H1 (cell line): Measurements from ENCODE around the gene SAT1. TPM values are rescaled to one million over a fixed set of nuclear protein-coding genes. Genes with fewer than 3 reads are reported as not detected.

Experiments
- CTCF ChIA-PET: fragments of 300-600 bp; sonication (Branson Sonifier 250); formaldehyde crosslinking; loops from one replicate; lab custom pipeline; 2021; ENCODE audit not compliant: partially characterized antibody; lab: Charles Lee
- POLR2A ChIA-PET: fragments of 300-600 bp; sonication (Branson Sonifier 250); formaldehyde crosslinking; loops from one replicate; lab custom pipeline; 2021; ENCODE audit warnings: inconsistent platforms; ENCODE audit not compliant: partially characterized antibody; lab: Charles Lee
- DNase-seq, 2 experiments: peaks; one replicate each; pipeline versions ENCODE4 v3.0.0 to v3.0.0-alpha.2; 2010 to 2022; ENCODE audit warnings: low spot score in 2 of 2, low read depth in 1 of 2, mixed read lengths in 1 of 2
- FAIRE-seq: peaks from 2 replicates; lab custom pipeline; 2011; peaks lifted over from hg19 to GRCh38; lab: Jason Lieb, UNC
- H2AFZ ChIP-seq: 2 replicates; pipeline ENCODE4 v1.8.1; 2012; ENCODE audit warnings: low read length, inconsistent platforms
- H2AK5ac ChIP-seq: 2 replicates; pipeline ENCODE4 v1.6.1; 2013; ENCODE audit warnings: low read depth, low read length
- H2BK120ac ChIP-seq: replicated peaks from 2 replicates; pipeline ENCODE3; 2013; ENCODE audit warnings: low read depth, low read length, inconsistent platforms
- H2BK12ac ChIP-seq: 2 replicates; pipeline ENCODE4 v1.6.1; 2013; ENCODE audit warnings: low read depth, low read length
- H2BK15ac ChIP-seq: 2 replicates; pipeline ENCODE4 v1.6.1; 2013; ENCODE audit warnings: low read length
- H2BK20ac ChIP-seq: 2 replicates; pipeline ENCODE4 v1.6.1; 2013; ENCODE audit warnings: low read length
- H2BK5ac ChIP-seq: 2 replicates; pipeline ENCODE4 v1.6.1; 2013; ENCODE audit warnings: low read depth, low read length
- H3K14ac ChIP-seq: 2 replicates; pipeline ENCODE4 v1.6.1; 2013; ENCODE audit warnings: inconsistent platforms; ENCODE audit not compliant: insufficient read length
- H3K18ac ChIP-seq: 2 replicates; pipeline ENCODE4 v1.6.1; 2013; ENCODE audit warnings: low read length; ENCODE audit errors: extremely low read depth
- H3K23ac ChIP-seq: 2 replicates; pipeline ENCODE4 v1.6.1; 2013; ENCODE audit warnings: inconsistent platforms; ENCODE audit not compliant: insufficient read length
- H3K23me2 ChIP-seq: 2 replicates; pipeline ENCODE4 v1.6.1; 2013; ENCODE audit warnings: low read depth, low read length
- H3K27ac ChIP-seq: 2 replicates; pipeline ENCODE4 v1.6.1; 2011; ENCODE audit warnings: low read depth, low read length, inconsistent platforms
- H3K27me3 ChIP-seq, 4 experiments: replicated peaks in 1 of 4; 1 replicate in 1 of 4; 2 replicates in 3 of 4; pipeline versions ENCODE4 v1.6.1 to v1.8.1; 2011 to 2013; ENCODE audit warnings: low read length in 3 of 4, mild to moderate bottlenecking in 3 of 4, inconsistent platforms in 2 of 4, mixed read lengths in 2 of 4, moderate library complexity in 1 of 4; ENCODE audit not compliant: control insufficient read depth in 3 of 4, insufficient read depth in 3 of 4; ENCODE audit errors: extremely low read depth in 1 of 4
- H3K36me3 ChIP-seq, 4 experiments: 2 replicates each; pipeline versions ENCODE4 v1.6.1 to v1.8.1; 2011 to 2013; ENCODE audit warnings: mild to moderate bottlenecking in 4 of 4, low read length in 3 of 4, moderate library complexity in 2 of 4, control low read depth in 1 of 4, inconsistent platforms in 1 of 4; ENCODE audit not compliant: insufficient read depth in 4 of 4, control insufficient read depth in 2 of 4
- H3K4ac ChIP-seq: replicated peaks from 2 replicates; pipeline ENCODE3; 2013; ENCODE audit warnings: low read length, low read depth, mixed read lengths, inconsistent platforms; ENCODE audit not compliant: insufficient read length
- H3K4me1 ChIP-seq, 4 experiments: replicated peaks in 1 of 4; 1 replicate in 1 of 4; 2 replicates in 3 of 4; pipeline versions ENCODE4 v1.6.1 to v1.8.1; 2011 to 2013; ENCODE audit warnings: low read length in 3 of 4, inconsistent platforms in 2 of 4, mixed read lengths in 1 of 4; ENCODE audit not compliant: insufficient read depth in 4 of 4, control insufficient read depth in 3 of 4
- H3K4me2 ChIP-seq, 2 experiments: 2 replicates each; pipeline versions ENCODE4 v1.6.1 to v1.8.1; 2011 to 2013; ENCODE audit warnings: low read depth in 2 of 2, low read length in 2 of 2, control low read depth in 1 of 2, inconsistent platforms in 1 of 2, mild to moderate bottlenecking in 1 of 2; ENCODE audit not compliant: insufficient read depth in 1 of 2
- H3K4me3 ChIP-seq, 4 experiments: fragments of 200-600, 300-600 bp in 1 of 4; sonication (generic), shearing (Covaris generic), sonication (Bioruptor Twin) in 1 of 4; 2 replicates each; pipeline versions ENCODE4 v1.5.1 to v1.8.1; 2011 to 2016; ENCODE audit warnings: low read length in 4 of 4, low read depth in 3 of 4, control low read depth in 2 of 4, inconsistent platforms in 2 of 4, mild to moderate bottlenecking in 2 of 4, mixed read lengths in 1 of 4, moderate library complexity in 1 of 4; ENCODE audit not compliant: insufficient read depth in 2 of 4; ENCODE audit errors: extremely low read depth in 1 of 4
- H3K56ac ChIP-seq: replicated peaks from 2 replicates; pipeline ENCODE3; 2013; ENCODE audit warnings: low read depth, mild to moderate bottlenecking, mixed read lengths, low read length, inconsistent platforms; ENCODE audit not compliant: insufficient read length
- H3K79me1 ChIP-seq: 2 replicates; pipeline ENCODE4 v1.6.1; 2013; ENCODE audit warnings: low read depth, low read length, control low read depth
- H3K79me2 ChIP-seq, 2 experiments: 2 replicates each; pipeline versions ENCODE4 v1.6.1 to v1.8.1; 2012 to 2013; ENCODE audit warnings: low read length in 2 of 2, mild to moderate bottlenecking in 2 of 2, inconsistent platforms in 1 of 2; ENCODE audit not compliant: insufficient read depth in 2 of 2, control insufficient read depth in 1 of 2
- H3K9ac ChIP-seq, 4 experiments: replicated peaks in 1 of 4; 1 replicate in 1 of 4; 2 replicates in 3 of 4; pipeline versions ENCODE4 v1.6.1 to v1.8.1; 2011 to 2013; ENCODE audit warnings: low read depth in 3 of 4, low read length in 3 of 4, control low read depth in 2 of 4, mild to moderate bottlenecking in 2 of 4, moderate library complexity in 2 of 4, inconsistent platforms in 1 of 4; ENCODE audit errors: extremely low read depth in 1 of 4
- H3K9me3 ChIP-seq, 2 experiments: 2 replicates each; pipeline versions ENCODE4 v1.6.1 to v1.8.1; 2012 to 2013; ENCODE audit warnings: mild to moderate bottlenecking in 2 of 2, moderate library complexity in 2 of 2, control low read depth in 1 of 2, inconsistent platforms in 1 of 2, low read depth in 1 of 2, low read length in 1 of 2, mixed read lengths in 1 of 2; ENCODE audit not compliant: insufficient read depth in 2 of 2
- H4K20me1 ChIP-seq, 2 experiments: replicated peaks in 1 of 2; 2 replicates each; pipeline versions ENCODE3 to v1.8.1; 2011 to 2013; ENCODE audit warnings: inconsistent platforms in 2 of 2, low read length in 2 of 2, mild to moderate bottlenecking in 1 of 2; ENCODE audit not compliant: insufficient read depth in 2 of 2, control insufficient read depth in 1 of 2
- H4K5ac ChIP-seq: 2 replicates; pipeline ENCODE4 v1.6.1; 2013; ENCODE audit warnings: low read length, low read depth, mixed read lengths, inconsistent platforms; ENCODE audit not compliant: insufficient read length
- H4K8ac ChIP-seq: 2 replicates; pipeline ENCODE4 v1.8.0; 2013; ENCODE audit warnings: mild to moderate bottlenecking, moderate library complexity, low read length, inconsistent platforms; ENCODE audit not compliant: insufficient read depth; ENCODE audit errors: extremely low read depth
- H4K91ac ChIP-seq: replicated peaks from 2 replicates; pipeline ENCODE3; 2013; ENCODE audit warnings: low read length, mixed read lengths, inconsistent platforms; ENCODE audit not compliant: insufficient read length
- BRCA1 ChIP-seq: IDR thresholded peaks from 2 replicates; pipeline ENCODE4 v1.6.1; 2012; ENCODE audit warnings: low read depth, low read length, improper control_type of control experiment
- WGBS, 2 experiments: shearing (Covaris generic) in 1 of 2; methylation state at CpG; one replicate each; pipeline versions ENCODE4 v1.1.6 to v1.1.7; 2013 to 2015; ENCODE audit warnings: low lambda C conversion rate in 2 of 2, mixed read lengths in 2 of 2, inconsistent platforms in 1 of 2, low coverage in 1 of 2, missing lambda C conversion rate in 1 of 2; ENCODE audit not compliant: insufficient replicate concordance in 2 of 2, insufficient coverage in 1 of 2, insufficient read length in 1 of 2; ENCODE audit errors: extremely low coverage in 1 of 2, missing lambda C conversion rate in 1 of 2; 5-methylcytosine and 5-hydroxymethylcytosine counted together
- polyA plus RNA-seq, 7 experiments: library from polyadenylated mRNA; depleted of rRNA in 3 of 7; stranded (reverse) in 5 of 7; unstranded in 2 of 7; fragments of >200 nt in 5 of 7; fragments of 200-250 nt in 2 of 7; gene quantifications; 1 replicate in 5 of 7; 2 replicates in 1 of 7; 4 replicates in 1 of 7; pipeline versions ENCODE4 v1.2.1 to v1.2.3, GENCODE V29; 2011 to 2013; ENCODE audit warnings: missing spikeins in 2 of 7, mixed read lengths in 2 of 7
- total RNA-seq: library from RNA; stranded (reverse); fragmentation: NEBNext Ultra II Directional; extraction: Animal tissue kit (Norgen Biotek cat#: 25700); gene quantifications from 2 replicates; pipeline ENCODE4 v1.2.1, GENCODE V29; 2021

Gene SAT1
- total and polyA plus RNA-seq, 2 of the 8 experiments (the other 6 are each of a cell fraction or from before 2014, with no cell fraction given): 29.2 to 36.8 TPM

DNA sequence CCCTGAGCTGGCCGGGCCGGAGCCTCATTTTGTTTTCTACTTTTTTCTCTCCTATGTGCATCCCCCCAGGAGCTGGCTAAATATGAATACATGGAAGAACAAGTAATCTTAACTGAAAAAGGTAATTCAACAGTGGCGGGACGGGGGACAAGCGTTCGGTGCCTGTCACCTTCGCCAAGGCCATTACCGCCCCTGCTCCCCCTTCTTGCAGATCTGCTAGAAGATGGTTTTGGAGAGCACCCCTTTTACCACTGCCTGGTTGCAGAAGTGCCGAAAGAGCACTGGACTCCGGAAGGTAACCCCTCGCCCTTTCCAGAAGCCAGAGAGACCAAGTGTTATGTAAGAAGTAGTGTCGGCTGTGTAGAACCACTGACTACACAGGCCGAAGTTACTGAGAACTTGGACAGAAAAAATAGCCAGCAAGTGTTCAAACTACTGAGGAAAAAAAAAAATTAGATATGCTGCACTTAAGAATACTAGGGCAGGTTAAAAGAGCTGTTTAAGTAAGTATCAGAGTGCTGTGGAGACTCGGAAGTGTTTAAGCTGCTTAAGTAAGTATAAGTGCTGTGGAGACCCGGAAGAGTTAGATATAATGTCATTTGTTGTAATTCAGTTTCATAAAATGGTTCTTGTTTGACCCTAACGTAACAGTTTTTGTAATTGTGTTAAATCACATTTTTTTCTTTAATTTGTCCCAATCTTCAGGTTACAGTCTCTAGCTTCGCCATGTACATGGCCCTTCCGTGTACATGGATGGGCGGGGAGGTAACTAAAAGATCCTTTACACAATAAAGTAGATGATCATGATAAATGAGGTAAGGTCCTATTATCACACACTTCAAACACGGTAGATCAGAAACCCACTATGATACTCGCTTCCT, 856 bp downstream of the SAT1 start:
- Histone ChIP-seq H3K79me1 (no peaks in the 10 kb centered on the region), H3K4ac (no peak overlapping the region), H2AFZ (no peak overlapping the region), H3K56ac (no peak overlapping the region), H3K9me3 (no peaks in the 10 kb centered on the region), H4K20me1 (no peaks in the 10 kb centered on the region), H2AK5ac (no peak overlapping the region), H3K27me3 (no peaks in the 10 kb centered on the region), H3K4me3 (peak overlapping the region; percentile 27 to 88 (median 55); a peak in 7 of 8 replicates), H3K4me1 (no peaks in the 10 kb centered on the region), H3K18ac (no peak overlapping the region), H2BK120ac (no peak overlapping the region), H3K79me2 (no peaks in the 10 kb centered on the region), H2BK5ac (no peak overlapping the region), H3K23ac (no peak overlapping the region), H4K91ac (no peak overlapping the region), H2BK20ac (no peak overlapping the region), H3K14ac (no peak overlapping the region), H3K27ac (no peak overlapping the region), H3K4me2 (peak overlapping the region; percentile 67 to 77), H4K8ac (no peak overlapping the region), H2BK12ac (no peak overlapping the region), H3K9ac (peak overlapping the region in 2 of 4 experiments; percentile 13 to 63; a peak in 2 of 7 replicates), H3K23me2 (peaks cover 3% of the 10 kb centered on the region; the same call in 1 of the 2 replicates), H3K36me3 (peaks cover 0 to 8% (median 0%) of the 10 kb centered on the region in 4 experiments; a peak in 1 of 8 replicates), H2BK15ac (no peak overlapping the region), H4K5ac (no peak overlapping the region)
- CTCF ChIA-PET: interaction anchor here (0.6 to 3.6 kb wide), 6 partner anchors 9 to 132 kb away, joined by 3 to 20 read pairs (median 4); no protein-coding TSS in a partner anchor
- POLR2A ChIA-PET: interaction anchor here (0.7 to 1.8 kb wide), 10 partner anchors 9 to 169 kb away, joined by 3 to 12 read pairs (median 4); partner anchors contain the start of genes APOO and CXorf58
- DNase-seq: no peak
- 62% methylated on average over 17 of the region's 21 CpGs; no CpG with 5 or more reads in 1 of the 2 experiments for WGBS, 2 experiments
- no peak for FAIRE-seq
- no peak for TF ChIP-seq BRCA1
